GM23338 (cell line): ENCODE results near the gene ZNF268.

Experiments used
- CREB1 ChIP-seq: fragments of 250-450 bp; sonication (Bioruptor Pico); IDR thresholded peaks from 2 replicates; pipeline ENCODE4 v1.5.0; 2020; ENCODE audit warnings: low read depth, mild to moderate bottlenecking, moderate library complexity
- EZH2 ChIP-seq: fragments of 200-600 bp; sonication (generic); IDR thresholded peaks from one replicate; pipeline ENCODE4 v1.8.0; 2017; ENCODE audit warnings: antibody characterized with exemption, mild to moderate bottlenecking, low read depth; ENCODE audit not compliant: unreplicated experiment
- EZH2phosphoT487 ChIP-seq: fragments of 200-600 bp; sonication (generic); IDR thresholded peaks from one replicate; pipeline ENCODE4 v1.8.1; 2018; ENCODE audit warnings: antibody characterized with exemption; ENCODE audit not compliant: unreplicated experiment
- JUNB ChIP-seq: IDR thresholded peaks from one replicate; pipeline ENCODE4 v1.6.1; 2016; ENCODE audit warnings: antibody characterized with exemption; ENCODE audit not compliant: unreplicated experiment
- POLR2AphosphoS5 ChIP-seq: IDR thresholded peaks from 2 replicates; pipeline ENCODE4 v1.6.1; 2016; ENCODE audit warnings: antibody characterized with exemption, low read depth
- ZNF114 ChIP-seq: fragments of 250-450 bp; sonication (Bioruptor Pico); IDR thresholded peaks from 2 replicates; pipeline ENCODE4 v1.5.0; 2020; ENCODE audit warnings: mild to moderate bottlenecking, moderate library complexity
- TF ChIP-seq, protein P1 (sequence below), 2 experiments: fragments of 200-600 bp in 1 of 2; sonication (generic) in 1 of 2; conservative IDR thresholded peaks; 2 replicates each; pipeline versions ENCODE4 v1.5.1 to v1.6.1; 2016 to 2017; ENCODE audit warnings: antibody characterized with exemption in 2 of 2, low read depth in 2 of 2, mild to moderate bottlenecking in 2 of 2, moderate library complexity in 1 of 2

DNA sequence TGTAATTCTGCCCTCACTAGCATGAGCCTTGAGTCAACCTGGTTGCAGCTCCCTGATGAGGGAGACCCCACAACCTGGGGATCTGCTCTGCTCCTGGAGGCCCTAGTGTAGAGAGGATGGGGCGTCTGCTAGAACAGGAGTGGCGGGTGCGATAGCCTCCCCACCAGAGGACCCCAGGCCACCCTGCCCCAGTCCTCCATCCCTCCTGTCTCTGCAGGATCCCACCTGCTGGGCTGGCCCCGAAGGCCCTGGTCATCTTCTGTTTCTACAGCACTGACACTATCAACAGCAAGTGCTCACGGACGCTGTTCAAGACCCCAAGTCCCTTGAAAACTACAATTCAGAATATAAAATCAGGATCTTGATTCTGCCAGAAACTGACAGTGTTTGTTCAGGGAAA, 39.2 kb downstream of the ZNF268 start:
- no peak for TF ChIP-seq POLR2AphosphoS5
- TF ChIP-seq CREB1 (CRISPR knock-in tag) = no peak
- TF ChIP-seq JUNB = no peak
- TF ChIP-seq, protein P1, sequence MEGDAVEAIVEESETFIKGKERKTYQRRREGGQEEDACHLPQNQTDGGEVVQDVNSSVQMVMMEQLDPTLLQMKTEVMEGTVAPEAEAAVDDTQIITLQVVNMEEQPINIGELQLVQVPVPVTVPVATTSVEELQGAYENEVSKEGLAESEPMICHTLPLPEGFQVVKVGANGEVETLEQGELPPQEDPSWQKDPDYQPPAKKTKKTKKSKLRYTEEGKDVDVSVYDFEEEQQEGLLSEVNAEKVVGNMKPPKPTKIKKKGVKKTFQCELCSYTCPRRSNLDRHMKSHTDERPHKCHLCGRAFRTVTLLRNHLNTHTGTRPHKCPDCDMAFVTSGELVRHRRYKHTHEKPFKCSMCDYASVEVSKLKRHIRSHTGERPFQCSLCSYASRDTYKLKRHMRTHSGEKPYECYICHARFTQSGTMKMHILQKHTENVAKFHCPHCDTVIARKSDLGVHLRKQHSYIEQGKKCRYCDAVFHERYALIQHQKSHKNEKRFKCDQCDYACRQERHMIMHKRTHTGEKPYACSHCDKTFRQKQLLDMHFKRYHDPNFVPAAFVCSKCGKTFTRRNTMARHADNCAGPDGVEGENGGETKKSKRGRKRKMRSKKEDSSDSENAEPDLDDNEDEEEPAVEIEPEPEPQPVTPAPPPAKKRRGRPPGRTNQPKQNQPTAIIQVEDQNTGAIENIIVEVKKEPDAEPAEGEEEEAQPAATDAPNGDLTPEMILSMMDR (conservative IDR thresholded peaks at IDR 0.05; ENCODE audit: low read depth in 2 of 2) = no peak
- no peak for TF ChIP-seq EZH2
- TF ChIP-seq EZH2phosphoT487 = no peak
- TF ChIP-seq ZNF114 = no peak
